Activated CD4-positive, alpha-beta T cell treated with anti-CD3 and anti-CD28 coated beads for 36 hours (primary cell): ENCODE measurements around the gene DNAJB14. TPM values are rescaled to one million over a fixed set of nuclear protein-coding genes. Genes with fewer than 3 reads are reported as not detected.

ENCODE experiments used
- ATAC-seq: fragments of 200-7000 bp; cut with Tn5 transposase; one replicate; pipeline ENCODE4 v1.10.0; 2021; ENCODE audit warnings: mild to moderate bottlenecking, moderate library complexity
- CTCF ChIA-PET: fragments of 350-600 bp; sonication (Branson Sonifier 250); formaldehyde crosslinking; loops from one replicate; lab custom pipeline; 2021; ENCODE audit warnings: antibody characterized with exemption; lab: Charles Lee
- POLR2A ChIA-PET: fragments of 350-600 bp; sonication (Branson Sonifier 250); formaldehyde crosslinking; loops from one replicate; lab custom pipeline; 2021; ENCODE audit warnings: antibody characterized with exemption, inconsistent platforms; lab: Charles Lee
- DNase-seq: peaks from one replicate; pipeline ENCODE4 v3.0.0-alpha.2; 2020
- H3K27ac Mint-ChIP-seq: one replicate; pipeline ENCODE4 v1.8.0; 2021; ENCODE audit warnings: mixed read lengths
- H3K27me3 Mint-ChIP-seq: one replicate; pipeline ENCODE4 v1.8.0; 2021; ENCODE audit warnings: mixed read lengths
- H3K36me3 Mint-ChIP-seq: one replicate; pipeline ENCODE4 v1.8.0; 2021; ENCODE audit warnings: low read depth, mixed read lengths
- H3K4me1 Mint-ChIP-seq: one replicate; pipeline ENCODE4 v1.8.0; 2021; ENCODE audit warnings: mixed read lengths
- H3K4me3 Mint-ChIP-seq: one replicate; pipeline ENCODE4 v1.8.0; 2021; ENCODE audit warnings: mild to moderate bottlenecking, moderate library complexity, mixed read lengths
- H3K9me3 Mint-ChIP-seq: one replicate; pipeline ENCODE4 v1.8.0; 2021; ENCODE audit warnings: low read depth, mixed read lengths
- intact Hi-C, 2 experiments: fragments of 100-400 bp; cut with DNase I in 1 of 2; cut with micrococcal nuclease in 1 of 2; formaldehyde crosslinking; loops; one replicate each; pipeline versions ENCODE4 v1.14.2 to v1.15.1; 2022 to 2024; cut with DNase I, micrococcal nuclease
- total RNA-seq, 2 experiments: library from RNA; stranded (reverse); gene quantifications; one replicate each; pipeline ENCODE4 v1.2.3, GENCODE V29; 2021

Gene DNAJB14
- 10 to 100 TPM; 29.9 to 46.2 TPM for total RNA-seq

DNA sequence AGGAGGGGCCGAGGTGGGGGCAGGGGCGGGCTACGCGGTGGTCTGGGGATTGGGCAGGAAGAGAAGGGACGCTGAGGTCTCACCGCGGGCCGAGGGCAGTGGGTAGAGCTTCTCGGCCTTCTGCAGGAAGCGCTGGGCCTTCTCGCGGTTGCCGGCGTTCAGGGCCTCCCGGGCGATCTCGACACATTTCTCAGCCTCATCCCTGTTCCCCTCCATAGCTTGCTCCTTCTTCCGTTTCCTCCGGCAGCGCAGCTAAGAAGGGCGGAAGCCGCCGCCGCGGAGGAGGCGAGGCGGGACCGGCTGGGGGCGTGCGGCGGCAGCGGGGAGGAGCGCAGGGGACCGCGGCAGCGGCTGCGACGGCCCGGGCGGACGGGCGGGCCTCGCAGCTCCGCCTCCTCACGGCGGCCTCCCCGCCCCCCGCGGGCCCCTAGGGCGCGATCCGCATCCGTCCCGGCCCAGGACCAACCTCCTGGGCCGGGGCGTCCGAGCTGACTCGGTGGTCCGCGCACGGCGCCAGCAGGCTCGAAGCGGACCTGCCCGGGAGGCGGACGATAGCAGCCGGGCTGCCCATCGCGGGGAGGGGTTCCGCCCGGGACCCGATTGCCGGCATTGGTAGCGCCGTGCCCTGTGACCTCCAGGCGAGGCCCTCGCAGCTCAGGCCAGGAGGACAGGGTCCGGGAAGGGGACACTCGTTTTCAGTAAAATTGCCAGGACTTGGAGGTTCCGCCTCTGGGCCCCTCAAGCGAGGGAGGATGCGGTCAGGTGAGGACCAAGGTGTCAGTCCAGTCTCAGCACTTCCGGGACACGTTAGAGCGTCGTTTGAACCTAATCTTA is at the start of gene DNAJB14:
DNAJB14 (minus strand) TSS at position 263 of the 834 bp plus-strand sequence; CDS start at position 216, 47 bp downstream.
- Mint-ChIP-seq H3K27ac (peak within 1 kb of the TSS; percentile 98), H3K4me3 (no peak within 1 kb of the TSS), H3K36me3 (peaks cover 33% of the 10 kb centered on the region), H3K9me3 (no peaks in the 10 kb centered on the region), H3K4me1 (peaks cover 46% of the 10 kb centered on the region), H3K27me3 (no peaks in the 10 kb centered on the region)
- intact Hi-C loops: loop anchor here (1.0 to 5.0 kb wide), 7 partner anchors 52 to 1684 kb away; partner anchors contain the start of genes LAMTOR3 (in 2 of the 2), ADH5 (in 1 of the 2), METAP1 (in 1 of the 2) and RAP1GDS1 (in 1 of the 2)
- POLR2A ChIA-PET: interaction anchor here (2.6 kb wide), 1 partner anchor 52 kb away, joined by 16 read pairs; the partner anchor contains the start of gene LAMTOR3
- DNase-seq (peak; percentile 90), ATAC-seq (peak; percentile 42)
- CTCF ChIA-PET: interaction anchor here (0.6 to 3.0 kb wide), 10 partner anchors 52 to 383 kb away, joined by 3 to 16 read pairs (median 4); partner anchors contain the start of gene LAMTOR3

DNA sequence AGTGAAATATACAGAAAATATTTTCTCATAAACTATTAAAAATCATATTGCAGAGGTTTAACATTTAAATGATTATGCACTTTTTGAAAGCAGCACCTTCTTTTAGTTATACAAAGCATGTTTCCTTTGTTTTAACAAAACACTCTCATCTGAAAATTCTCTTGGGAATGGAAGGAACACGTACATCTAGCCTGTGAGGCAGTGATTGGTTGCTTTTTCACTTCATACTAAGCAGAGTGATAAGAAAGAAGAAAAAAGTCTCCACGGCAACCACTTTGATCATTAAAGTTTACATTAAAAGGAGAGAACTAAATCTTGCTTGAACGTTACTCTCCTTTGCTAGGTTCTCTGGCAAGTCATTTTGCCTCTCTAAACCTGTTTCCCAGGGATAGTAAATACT is 45.3 kb upstream of the DNAJB14 start:
- ChIA-PET POLR2A (no interaction called here), CTCF (interaction anchor here (0.6 to 1.0 kb wide), 3 partner anchors 19 to 102 kb away, joined by 3 to 4 read pairs (median 3); partner anchors contain the start of gene H2AZ1)
- no peak overlapping the region for H3K27ac Mint-ChIP-seq
- intact Hi-C loops: no loop called here
- H3K4me1 Mint-ChIP-seq: no peaks in the 10 kb centered on the region
- no peaks in the 10 kb centered on the region for H3K9me3 Mint-ChIP-seq
- no peak overlapping the region for H3K4me3 Mint-ChIP-seq
- ATAC-seq (no peak), DNase-seq (no peak)
- no peaks in the 10 kb centered on the region for H3K36me3 Mint-ChIP-seq
- peaks cover 3% of the 10 kb centered on the region for H3K27me3 Mint-ChIP-seq

DNA sequence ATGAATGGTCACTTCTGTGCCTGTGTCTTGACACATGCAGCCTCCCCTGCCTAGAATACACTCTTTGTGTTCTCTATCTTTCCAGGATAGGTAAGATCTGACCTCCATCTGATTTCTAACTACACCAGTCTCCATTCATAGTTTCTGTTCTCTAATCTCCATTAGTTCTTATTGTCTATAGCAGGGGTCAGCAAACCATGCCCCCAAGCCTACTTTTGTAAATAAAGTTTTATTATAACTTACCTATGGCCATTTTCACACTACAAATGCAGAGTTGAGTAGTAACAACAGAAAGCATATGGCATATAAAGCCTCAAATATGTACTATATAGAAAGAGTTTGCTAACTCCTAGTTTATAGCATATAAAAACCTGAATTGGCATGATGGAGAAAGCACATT is 41.3 kb upstream of the DNAJB14 start:
- no peaks in the 10 kb centered on the region for H3K36me3 Mint-ChIP-seq
- DNase-seq: no peak
- H3K9me3 Mint-ChIP-seq: no peaks in the 10 kb centered on the region
- CTCF ChIA-PET: no interaction called here
- no peak overlapping the region for H3K27ac Mint-ChIP-seq
- intact Hi-C loops: no loop called here
- H3K27me3 Mint-ChIP-seq: peaks cover 2% of the 10 kb centered on the region
- H3K4me1 Mint-ChIP-seq: no peaks in the 10 kb centered on the region
- no peak overlapping the region for H3K4me3 Mint-ChIP-seq
- POLR2A ChIA-PET: no interaction called here
- no peak for ATAC-seq

DNA sequence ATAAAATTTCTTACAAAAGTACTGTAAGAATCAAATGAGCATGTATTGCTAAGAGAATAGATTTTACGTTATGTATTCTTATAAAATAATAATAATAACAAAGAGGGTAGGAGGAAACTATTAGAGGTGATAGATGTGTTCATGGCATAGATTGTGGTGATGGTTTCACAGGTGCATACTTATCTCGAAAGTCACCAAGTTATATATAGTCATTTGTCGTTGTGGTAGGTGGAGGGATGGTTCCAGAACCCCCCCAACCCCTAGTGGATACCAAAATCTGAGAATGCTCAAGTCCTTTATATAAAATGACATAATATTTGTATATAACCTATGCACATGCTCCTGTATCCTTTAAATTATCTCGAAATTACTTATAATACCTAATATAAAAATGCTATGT is 40.4 kb upstream of the DNAJB14 start:
- Mint-ChIP-seq H3K27me3 (peaks cover 2% of the 10 kb centered on the region), H3K4me1 (no peaks in the 10 kb centered on the region), H3K4me3 (no peak overlapping the region), H3K36me3 (no peaks in the 10 kb centered on the region), H3K27ac (no peak overlapping the region), H3K9me3 (no peaks in the 10 kb centered on the region)
- ATAC-seq (no peak), DNase-seq (no peak)
- ChIA-PET POLR2A (no interaction called here), CTCF (interaction anchor here (0.7 kb wide), 1 partner anchor 39 kb away, joined by 3 read pairs; no protein-coding TSS in a partner anchor)
- intact Hi-C loops: no loop called here

DNA sequence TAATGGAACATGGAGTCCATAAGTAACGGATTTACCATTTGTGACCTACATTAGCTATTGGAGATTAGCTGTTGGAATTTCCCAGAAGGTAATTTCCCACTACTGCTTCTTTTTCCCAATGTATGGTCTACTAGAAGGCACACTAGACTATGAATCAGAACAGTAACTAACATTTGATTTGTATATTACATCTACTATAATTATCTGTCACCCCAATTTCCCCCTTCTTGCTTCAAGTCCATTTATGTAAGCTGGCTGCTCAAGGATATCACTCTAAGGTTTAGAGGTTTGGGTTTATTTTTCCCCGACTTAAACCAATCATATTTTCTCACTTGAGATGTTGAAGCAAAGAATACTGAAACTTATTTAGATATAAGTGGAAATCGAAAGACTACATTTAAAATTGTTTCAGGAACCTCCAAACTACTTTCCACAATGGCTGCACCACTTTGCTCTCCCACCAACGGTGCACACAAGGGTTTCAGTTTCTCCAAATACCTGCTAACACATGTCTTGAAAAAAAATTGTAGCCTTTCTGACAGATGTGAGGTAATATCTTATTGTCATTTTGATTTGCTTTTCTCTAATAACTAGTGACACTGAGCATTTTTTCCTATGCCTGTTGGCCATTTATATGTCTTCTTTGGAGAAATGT is 37.0 kb upstream of the DNAJB14 start:
- ChIA-PET POLR2A (no interaction called here), CTCF (interaction anchor here (1.1 kb wide), 1 partner anchor 42 kb away, joined by 3 read pairs; no protein-coding TSS in a partner anchor)
- intact Hi-C loops: no loop called here
- Mint-ChIP-seq H3K27ac (no peak overlapping the region), H3K4me1 (no peaks in the 10 kb centered on the region), H3K36me3 (no peaks in the 10 kb centered on the region), H3K9me3 (peaks cover 1% of the 10 kb centered on the region), H3K4me3 (no peak overlapping the region), H3K27me3 (peaks cover 2% of the 10 kb centered on the region)
- DNase-seq (no peak), ATAC-seq (peak; percentile 42)

DNA sequence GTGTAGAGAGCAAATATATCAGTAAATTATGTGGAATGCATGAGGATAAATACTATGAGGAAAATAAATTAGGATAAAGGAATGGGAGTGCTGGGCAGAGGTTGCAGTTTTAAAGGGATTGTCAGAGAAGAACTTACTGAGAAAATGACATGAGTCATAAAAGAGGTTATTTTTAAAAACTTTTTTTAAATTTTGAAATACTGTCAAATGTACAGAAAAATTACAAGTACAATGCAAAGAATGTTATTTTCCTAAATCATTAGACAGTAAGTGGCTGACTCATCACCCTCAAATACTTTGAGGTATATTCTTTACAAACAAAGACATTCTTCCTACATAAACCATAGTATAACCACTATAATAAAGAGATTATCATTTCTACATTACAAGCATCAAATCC is 33.5 kb upstream of the DNAJB14 start:
- no peak for ATAC-seq
- H3K27ac Mint-ChIP-seq: no peak overlapping the region
- H3K4me1 Mint-ChIP-seq: no peaks in the 10 kb centered on the region
- peaks cover 3% of the 10 kb centered on the region for H3K9me3 Mint-ChIP-seq
- H3K27me3 Mint-ChIP-seq: peaks cover 2% of the 10 kb centered on the region
- no peak overlapping the region for H3K4me3 Mint-ChIP-seq
- CTCF ChIA-PET: no interaction called here
- no peak for DNase-seq
- intact Hi-C loops: no loop called here
- POLR2A ChIA-PET: no interaction called here
- H3K36me3 Mint-ChIP-seq: no peaks in the 10 kb centered on the region

DNA sequence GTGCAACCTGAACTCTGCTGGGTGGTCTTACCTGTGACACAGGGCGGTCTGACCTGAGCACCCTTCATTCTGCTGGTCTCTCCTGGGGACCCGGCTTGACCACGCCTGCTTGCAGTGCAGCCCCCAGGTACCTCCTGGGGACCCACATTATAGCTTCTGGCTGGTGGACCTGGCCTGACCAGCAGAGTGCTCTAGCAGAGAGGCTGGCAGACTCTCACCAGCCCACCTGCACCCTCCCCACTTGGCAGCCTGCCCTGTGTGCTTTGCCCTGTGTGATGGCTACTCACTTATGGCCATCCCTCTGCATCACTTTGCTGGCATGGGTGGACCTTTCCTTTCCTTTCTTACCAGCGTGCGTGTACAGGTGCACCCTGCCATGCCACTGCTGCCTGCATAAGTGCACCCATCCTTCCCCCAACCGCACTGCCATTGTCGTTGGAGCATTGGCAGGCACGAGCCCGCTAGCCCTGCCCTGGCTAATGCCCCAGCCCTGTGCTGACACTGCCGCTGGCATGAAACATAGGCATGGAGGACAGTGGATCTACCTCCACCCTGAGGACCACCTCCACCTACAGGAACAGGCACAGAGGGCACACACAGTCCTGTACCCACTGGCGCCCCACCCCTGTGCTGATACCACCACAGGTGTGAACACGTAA is 25.2 kb upstream of the DNAJB14 start:
- CTCF ChIA-PET: no interaction called here

DNA sequence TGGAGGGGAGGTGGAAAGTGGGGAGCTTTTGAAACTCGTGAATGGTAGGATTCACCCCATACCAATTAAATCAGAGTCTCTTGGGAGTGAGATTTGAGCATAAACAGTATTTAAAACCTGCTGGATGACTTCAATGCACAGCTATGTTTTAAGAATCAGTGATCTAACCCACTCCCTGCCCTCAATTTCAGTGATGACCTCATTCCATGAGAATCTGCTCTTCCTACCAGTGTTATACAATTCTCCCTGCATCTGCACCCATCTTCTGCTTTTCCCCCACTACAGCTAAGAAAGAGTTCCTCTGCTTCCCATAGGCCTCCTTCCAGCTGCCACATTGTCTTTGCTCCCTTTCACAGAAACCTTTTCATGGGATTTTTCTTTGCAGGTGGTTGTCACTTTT is 21.9 kb upstream of the DNAJB14 start:
- intact Hi-C loops: no loop called here
- peaks cover 16% of the 10 kb centered on the region for H3K4me1 Mint-ChIP-seq
- H3K36me3 Mint-ChIP-seq: no peaks in the 10 kb centered on the region
- H3K27me3 Mint-ChIP-seq: no peaks in the 10 kb centered on the region
- no peak for ATAC-seq
- ChIA-PET POLR2A (no interaction called here), CTCF (interaction anchor here (0.9 to 1.3 kb wide), 2 partner anchors 16 to 30 kb away, joined by 3 read pairs; no protein-coding TSS in a partner anchor)
- DNase-seq: no peak
- H3K4me3 Mint-ChIP-seq: no peak overlapping the region
- peaks cover 3% of the 10 kb centered on the region for H3K9me3 Mint-ChIP-seq
- no peak overlapping the region for H3K27ac Mint-ChIP-seq

More for the DNA sequence above, 25.2 kb upstream of the DNAJB14 start:
- H3K36me3 Mint-ChIP-seq: no peaks in the 10 kb centered on the region
- no peaks in the 10 kb centered on the region for H3K27me3 Mint-ChIP-seq
- DNase-seq: no peak
- no peak overlapping the region for H3K4me3 Mint-ChIP-seq
- POLR2A ChIA-PET: no interaction called here
- intact Hi-C loops: no loop called here
- no peak overlapping the region for H3K27ac Mint-ChIP-seq
- H3K9me3 Mint-ChIP-seq: peaks cover 12% of the 10 kb centered on the region
- ATAC-seq: no peak
- no peaks in the 10 kb centered on the region for H3K4me1 Mint-ChIP-seq

DNA sequence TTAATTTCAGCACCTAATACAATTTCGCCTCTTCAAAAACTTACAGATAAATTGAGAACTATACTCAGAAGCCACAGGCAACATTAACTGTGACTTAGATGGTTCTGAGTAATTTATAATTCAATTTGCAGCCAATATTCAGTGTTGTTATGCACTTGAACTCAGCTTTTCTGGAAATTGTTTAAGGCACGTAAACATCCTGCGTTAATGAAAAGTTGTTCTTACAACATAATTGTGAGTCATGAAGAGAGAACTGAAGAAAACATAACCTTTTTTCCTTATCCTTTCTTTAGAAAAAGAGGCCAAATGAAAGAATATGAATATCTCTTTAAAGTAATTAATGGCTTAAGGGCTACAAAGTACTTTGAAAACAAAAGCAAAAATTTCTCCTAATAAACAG is 20.3 kb upstream of the DNAJB14 start:
- H3K4me1 Mint-ChIP-seq: peaks cover 16% of the 10 kb centered on the region
- H3K27ac Mint-ChIP-seq: no peak overlapping the region
- POLR2A ChIA-PET: no interaction called here
- H3K4me3 Mint-ChIP-seq: no peak overlapping the region
- no peaks in the 10 kb centered on the region for H3K36me3 Mint-ChIP-seq
- ATAC-seq (no peak), DNase-seq (no peak)
- no peaks in the 10 kb centered on the region for H3K9me3 Mint-ChIP-seq
- intact Hi-C loops: no loop called here
- no peaks in the 10 kb centered on the region for H3K27me3 Mint-ChIP-seq
- CTCF ChIA-PET: no interaction called here

DNA sequence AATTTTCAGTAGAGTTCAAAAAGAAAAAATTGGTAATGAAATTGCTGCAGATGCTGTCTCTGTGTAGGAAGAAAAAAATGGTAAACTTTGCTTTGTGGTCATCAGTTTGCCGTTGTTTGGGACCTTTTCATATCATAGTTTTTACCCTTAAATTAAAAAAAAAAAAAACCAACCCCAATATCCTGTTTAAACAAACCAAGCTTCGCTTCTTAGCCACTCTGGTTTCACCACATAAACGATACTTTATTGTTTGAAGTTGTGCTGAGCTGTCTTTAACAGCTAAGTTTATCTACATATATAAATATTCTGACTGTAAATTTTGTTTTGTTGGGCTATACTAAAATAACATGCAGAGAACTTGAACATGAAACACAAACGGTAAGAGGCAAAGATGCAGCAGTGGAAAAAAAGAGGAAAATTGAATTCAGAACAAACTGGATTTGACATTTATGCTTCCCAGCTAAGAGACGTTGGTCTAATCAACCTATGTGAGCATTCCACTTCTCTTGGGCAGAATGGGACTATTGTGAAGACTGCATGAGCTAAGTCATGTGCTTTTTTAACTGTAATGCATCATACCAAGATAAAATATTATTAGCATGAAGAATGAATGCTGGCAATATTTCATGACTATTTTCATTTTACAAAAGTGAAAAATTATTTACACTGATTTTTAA is 19.4 kb upstream of the DNAJB14 start:
- POLR2A ChIA-PET: interaction anchor here (0.6 to 0.8 kb wide), 2 partner anchors 15 to 73 kb away, joined by 3 read pairs; partner anchors contain the start of gene H2AZ1
- ATAC-seq: peak; percentile 23
- CTCF ChIA-PET: no interaction called here
- no peaks in the 10 kb centered on the region for H3K9me3 Mint-ChIP-seq
- no peaks in the 10 kb centered on the region for H3K27me3 Mint-ChIP-seq
- no peak for DNase-seq
- H3K4me1 Mint-ChIP-seq: peaks cover 16% of the 10 kb centered on the region
- H3K4me3 Mint-ChIP-seq: no peak overlapping the region
- intact Hi-C loops: no loop called here
- no peak overlapping the region for H3K27ac Mint-ChIP-seq
- no peaks in the 10 kb centered on the region for H3K36me3 Mint-ChIP-seq
